B cell (primary cell): ENCODE measurements around the gene MAP2K3. TPM values are rescaled to one million over a fixed set of nuclear protein-coding genes. Genes with fewer than 3 reads are reported as not detected.

Experiments used
- ATAC-seq: fragments of 200-7000 bp; cut with Tn5 transposase; one replicate; pipeline ENCODE4 v1.10.0; 2021; ENCODE audit warnings: low read depth, mild to moderate bottlenecking, moderate number of reproducible peaks, moderate library complexity
- CTCF ChIA-PET: fragments of 350-600 bp; sonication (Branson Sonifier 250); formaldehyde crosslinking; loops from one replicate; lab custom pipeline; 2021; ENCODE audit warnings: antibody characterized with exemption, inconsistent platforms; lab: Charles Lee
- POLR2A ChIA-PET: fragments of 350-600 bp; sonication (Branson Sonifier 250); formaldehyde crosslinking; loops from one replicate; lab custom pipeline; 2021; ENCODE audit warnings: antibody characterized with exemption; lab: Charles Lee
- DNase-seq: peaks from one replicate; pipeline ENCODE4 v3.0.0; 2013
- H2AFZ ChIP-seq: 2 replicates; pipeline ENCODE4 v1.6.1; 2012; ENCODE audit warnings: mild to moderate bottlenecking, low read depth, low read length; ENCODE audit not compliant: insufficient read depth, poor library complexity, severe bottlenecking
- H3K27ac ChIP-seq, 2 donors: 1 replicate in 1 of 2; 2 replicates in 1 of 2; pipeline ENCODE4 v1.5.1; 2012 to 2013; ENCODE audit warnings: low read length in 2 of 2, mild to moderate bottlenecking in 2 of 2, moderate library complexity in 1 of 2
- H3K27me3 ChIP-seq, 4 experiments: fragments of 200-600 bp in 1 of 4; sonication (generic) in 1 of 4; replicated peaks in 1 of 4; 1 replicate in 2 of 4; 2 replicates in 2 of 4; pipeline versions ENCODE4 v1.6.1 to v1.7.0; 2013 to 2016; ENCODE audit warnings: low read length in 3 of 4, mild to moderate bottlenecking in 2 of 4, mixed read lengths in 1 of 4, moderate library complexity in 1 of 4; ENCODE audit not compliant: insufficient read depth in 4 of 4, control insufficient read depth in 3 of 4; ENCODE audit errors: control extremely low read depth in 1 of 4
- H3K36me3 ChIP-seq, 2 experiments: replicated peaks in 1 of 2; 1 replicate in 1 of 2; 2 replicates in 1 of 2; pipeline versions ENCODE4 v1.6.1 to v1.7.1; 2013; ENCODE audit warnings: low read length in 1 of 2; ENCODE audit not compliant: insufficient read depth in 2 of 2, control insufficient read depth in 1 of 2; ENCODE audit errors: control extremely low read depth in 1 of 2, extremely low read depth in 1 of 2
- H3K4me1 ChIP-seq, 2 donors: fragments of 200-600 bp in 1 of 2; sonication (generic) in 1 of 2; 1 replicate in 1 of 2; 2 replicates in 1 of 2; pipeline versions ENCODE4 v1.5.1 to v1.6.1; 2013 to 2017; ENCODE audit warnings: low read length in 2 of 2; ENCODE audit not compliant: control insufficient read depth in 2 of 2, insufficient read depth in 2 of 2
- H3K4me2 ChIP-seq: replicated peaks from 2 replicates; pipeline ENCODE3; 2012; ENCODE audit warnings: mild to moderate bottlenecking, low read depth, low read length; ENCODE audit not compliant: poor library complexity, severe bottlenecking
- H3K4me3 ChIP-seq, 5 experiments: fragments of 200-600 bp in 1 of 5; sonication (generic) in 1 of 5; 1 replicate in 3 of 5; 2 replicates in 2 of 5; pipeline versions ENCODE4 v1.5.1 to v1.7.0; 2011 to 2016; ENCODE audit warnings: low read length in 4 of 5, mild to moderate bottlenecking in 4 of 5, low read depth in 2 of 5, control low read depth in 1 of 5, moderate library complexity in 1 of 5; ENCODE audit not compliant: insufficient read depth in 1 of 5; ENCODE audit errors: control extremely low read depth in 1 of 5, extremely low read depth in 1 of 5
- H3K79me2 ChIP-seq: fragments of 200-600 bp; sonication (generic); one replicate; pipeline ENCODE4 v1.6.0; 2016; ENCODE audit warnings: low read length; ENCODE audit not compliant: control insufficient read depth, insufficient read depth
- H3K9ac ChIP-seq: fragments of 200-600 bp; sonication (generic); 2 replicates; pipeline ENCODE4 v1.6.1; 2017; ENCODE audit warnings: mild to moderate bottlenecking, low read length, moderate library complexity
- H3K9me3 ChIP-seq, 3 donors: one replicate each; pipeline versions ENCODE4 v1.6.1 to v1.7.1; 2013; ENCODE audit warnings: low read length in 2 of 3; ENCODE audit not compliant: control insufficient read depth in 2 of 3, insufficient read depth in 1 of 3; ENCODE audit errors: control extremely low read depth in 1 of 3
- H4K20me1 ChIP-seq: 2 replicates; pipeline ENCODE4 v1.6.0; 2012; ENCODE audit warnings: mild to moderate bottlenecking, low read length; ENCODE audit not compliant: insufficient read depth, control insufficient read depth, poor library complexity, severe bottlenecking
- H3K27ac Mint-ChIP-seq: one replicate; pipeline ENCODE4 v1.8.0; 2021; ENCODE audit warnings: mixed read lengths
- H3K27me3 Mint-ChIP-seq: one replicate; pipeline ENCODE4 v1.8.0; 2021; ENCODE audit warnings: mixed read lengths
- H3K4me1 Mint-ChIP-seq: one replicate; pipeline ENCODE4 v1.8.0; 2021; ENCODE audit warnings: mixed read lengths
- H3K4me3 Mint-ChIP-seq: one replicate; pipeline ENCODE4 v1.8.0; 2021; ENCODE audit warnings: mixed read lengths
- H3K9me3 Mint-ChIP-seq: one replicate; pipeline ENCODE4 v1.8.0; 2022; ENCODE audit warnings: mixed read lengths; ENCODE audit not compliant: insufficient read depth
- EZH2 ChIP-seq: IDR thresholded peaks from 2 replicates; pipeline ENCODE4 v1.6.1; 2012; ENCODE audit warnings: borderline replicate concordance, low read depth, mild to moderate bottlenecking, moderate library complexity, low read length; ENCODE audit not compliant: insufficient read depth, poor library complexity, severe bottlenecking
- WGBS: methylation state at CpG from one replicate; pipeline ENCODE4 v1.1.5; 2013; ENCODE audit warnings: missing lambda C conversion rate; ENCODE audit not compliant: insufficient coverage; 5-methylcytosine and 5-hydroxymethylcytosine counted together
- intact Hi-C: fragments of 100-400 bp; cut with micrococcal nuclease; formaldehyde crosslinking; loops from one replicate; pipeline ENCODE4 v1.10.0; 2022
- polyA plus RNA-seq: library from polyadenylated mRNA; depleted of rRNA; stranded (reverse); fragments of >200 nt; gene quantifications from 2 replicates; pipeline ENCODE4 v1.2.3, GENCODE V29; 2012
- total RNA-seq, 2 donors: library from RNA; stranded (reverse); fragments of 120-200 nt in 1 of 2; gene quantifications; 1 replicate in 1 of 2; 2 replicates in 1 of 2; pipeline versions ENCODE4 v1.2.3 to v1.2.4, GENCODE V29; 2013 to 2022
- TF ChIP-seq, protein P1 (sequence below): fragments of 200-600 bp; IDR thresholded peaks from one replicate; pipeline ENCODE4 v1.8.0; 2022; ENCODE audit warnings: antibody characterized with exemption, mild to moderate bottlenecking

The MAP2K3 gene
- total and polyA plus RNA-seq, 2 donors (not counting 1 experiment from before 2014, with no cell fraction given) = 61.0 to 118 TPM

DNA sequence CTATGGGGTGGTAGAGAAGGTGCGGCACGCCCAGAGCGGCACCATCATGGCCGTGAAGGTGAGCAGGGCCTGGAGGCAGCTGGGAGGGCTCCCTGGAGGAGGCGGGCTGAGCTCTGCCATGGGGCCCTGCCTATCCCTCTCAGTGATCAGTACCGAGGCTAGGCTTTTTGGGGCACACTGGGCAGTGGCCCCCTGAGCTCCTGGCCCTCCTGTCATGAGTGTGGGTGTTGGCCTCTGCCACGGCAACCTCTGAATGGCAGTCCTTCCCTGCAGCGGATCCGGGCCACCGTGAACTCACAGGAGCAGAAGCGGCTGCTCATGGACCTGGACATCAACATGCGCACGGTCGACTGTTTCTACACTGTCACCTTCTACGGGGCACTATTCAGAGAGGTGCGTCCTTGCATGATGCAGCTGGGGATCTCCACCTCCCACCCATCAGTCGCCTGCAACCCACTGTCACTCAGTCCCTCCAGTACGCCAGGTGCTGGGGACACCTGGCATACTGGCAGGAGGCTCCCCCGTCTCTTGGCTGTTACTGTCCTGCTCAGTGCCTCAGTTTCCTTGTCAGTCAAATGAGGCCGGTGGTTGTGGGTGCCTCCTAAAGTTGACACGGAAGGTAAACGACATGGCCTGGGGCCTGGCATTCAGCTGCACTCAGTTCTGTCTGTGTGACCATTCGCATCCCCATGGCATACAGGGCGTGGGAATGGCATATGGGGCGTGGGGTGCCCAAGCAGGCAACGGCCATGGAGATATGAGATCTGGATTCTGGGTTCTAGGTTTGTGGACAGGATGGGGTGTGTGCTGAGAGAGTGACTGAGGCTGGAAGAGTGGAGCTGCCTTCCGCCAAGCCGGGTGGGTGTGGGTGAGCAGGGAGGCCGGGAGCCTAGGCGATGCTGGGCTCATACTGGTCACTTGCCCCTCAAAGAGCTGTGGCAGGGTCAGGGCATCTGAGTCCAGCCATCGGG lies 16.4 kb downstream of the MAP2K3 start:
- 78% methylated on average over 31 of the region's 31 CpGs for WGBS
- Mint-ChIP-seq H3K4me1 (peaks cover 2% of the 10 kb centered on the region), H3K4me3 (no peak overlapping the region), H3K27ac (no peak overlapping the region), H3K27me3 (no peaks in the 10 kb centered on the region), H3K9me3 (no peaks in the 10 kb centered on the region)
- TF ChIP-seq, protein P1, sequence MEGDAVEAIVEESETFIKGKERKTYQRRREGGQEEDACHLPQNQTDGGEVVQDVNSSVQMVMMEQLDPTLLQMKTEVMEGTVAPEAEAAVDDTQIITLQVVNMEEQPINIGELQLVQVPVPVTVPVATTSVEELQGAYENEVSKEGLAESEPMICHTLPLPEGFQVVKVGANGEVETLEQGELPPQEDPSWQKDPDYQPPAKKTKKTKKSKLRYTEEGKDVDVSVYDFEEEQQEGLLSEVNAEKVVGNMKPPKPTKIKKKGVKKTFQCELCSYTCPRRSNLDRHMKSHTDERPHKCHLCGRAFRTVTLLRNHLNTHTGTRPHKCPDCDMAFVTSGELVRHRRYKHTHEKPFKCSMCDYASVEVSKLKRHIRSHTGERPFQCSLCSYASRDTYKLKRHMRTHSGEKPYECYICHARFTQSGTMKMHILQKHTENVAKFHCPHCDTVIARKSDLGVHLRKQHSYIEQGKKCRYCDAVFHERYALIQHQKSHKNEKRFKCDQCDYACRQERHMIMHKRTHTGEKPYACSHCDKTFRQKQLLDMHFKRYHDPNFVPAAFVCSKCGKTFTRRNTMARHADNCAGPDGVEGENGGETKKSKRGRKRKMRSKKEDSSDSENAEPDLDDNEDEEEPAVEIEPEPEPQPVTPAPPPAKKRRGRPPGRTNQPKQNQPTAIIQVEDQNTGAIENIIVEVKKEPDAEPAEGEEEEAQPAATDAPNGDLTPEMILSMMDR = no peak
- no peak for TF ChIP-seq EZH2
- Histone ChIP-seq H2AFZ (no peak overlapping the region), H3K27ac (no peak overlapping the region), H3K4me2 (no peak overlapping the region), H3K79me2 (peaks cover 26% of the 10 kb centered on the region), H3K4me1 (no peaks in the 10 kb centered on the region), H3K27me3 (no peaks in the 10 kb centered on the region), H3K36me3 (peaks cover 0 to 68% of the 10 kb centered on the region in 2 experiments), H3K9ac (no peak overlapping the region), H4K20me1 (peaks cover 63% of the 10 kb centered on the region), H3K4me3 (no peak overlapping the region), H3K9me3 (peaks cover 0 to 48% (median 0%) of the 10 kb centered on the region in 3 donors)
- ChIA-PET CTCF (no interaction called here), POLR2A (no interaction called here)
- ATAC-seq (no peak), DNase-seq (no peak)
- intact Hi-C loops = no loop called here
